Measurements from ENCODE around the gene ANKRD13B. TPM values are rescaled to one million over a fixed set of nuclear protein-coding genes. Genes with fewer than 3 reads are reported as not detected.

ANKRD13B gene
- total and polyA plus RNA-seq, 2 of the 13 experiments (the other 11 are each of a cell fraction or from before 2014, with no cell fraction given) = 1.7 to 1.8 TPM

GRCh38 chr17:29589524-29590410 is 3.2 kb upstream of the ANKRD13B start, which contains the start of gene GIT1 (continued):
- no peak for TF ChIP-seq EED (CRISPR knock-in tag; IDR thresholded peaks at IDR 0.05)
- no peak for TF ChIP-seq ZNF382 (CRISPR knock-in tag; IDR thresholded peaks at IDR 0.05; ENCODE audit: borderline replicate concordance)
- no peak for TF ChIP-seq TEAD2 (CRISPR knock-in tag; IDR thresholded peaks at IDR 0.05)
- no peak for TF ChIP-seq ZNF749 (CRISPR knock-in tag; IDR thresholded peaks at IDR 0.05; ENCODE audit: borderline replicate concordance)
- TF ChIP-seq ZNF331 (CRISPR knock-in tag; IDR thresholded peaks at IDR 0.05) = no peak
- TF ChIP-seq SRSF9 (IDR thresholded peaks at IDR 0.05; ENCODE audit: borderline replicate concordance, insufficient read depth, low read depth, low read length, poor library complexity, severe bottlenecking) = no peak
- TF ChIP-seq PHF8 (CRISPR knock-in tag; IDR thresholded peaks at IDR 0.05) = peak; percentile 68
- no peak for TF ChIP-seq JUN (CRISPR knock-in tag; IDR thresholded peaks at IDR 0.05)
- no peak for TF ChIP-seq ZNF777 (CRISPR knock-in tag; IDR thresholded peaks at IDR 0.05)
- TF ChIP-seq ZBED4 (CRISPR knock-in tag; IDR thresholded peaks at IDR 0.05; ENCODE audit: borderline replicate concordance) = no peak
- no peak for TF ChIP-seq JUNB (CRISPR knock-in tag; IDR thresholded peaks at IDR 0.05; ENCODE audit: borderline replicate concordance)
- no peak for TF ChIP-seq ATM (IDR thresholded peaks at IDR 0.05; ENCODE audit: borderline replicate concordance)
- TF ChIP-seq MXD3 (CRISPR knock-in tag; IDR thresholded peaks at IDR 0.05) = peak; percentile 42; the same call in 1 of the 2 replicates
- TF ChIP-seq RFX5 (IDR thresholded peaks at IDR 0.05; ENCODE audit: low read depth, low read length) = no peak
- no peak for TF ChIP-seq ZNF562 (CRISPR knock-in tag; IDR thresholded peaks at IDR 0.05; ENCODE audit: borderline replicate concordance)
- no peak for TF ChIP-seq ZNF724P (CRISPR knock-in tag; IDR thresholded peaks at IDR 0.05; ENCODE audit: borderline replicate concordance)
- TF ChIP-seq ZNF460 (CRISPR knock-in tag; IDR thresholded peaks at IDR 0.05; ENCODE audit: borderline replicate concordance) = no peak
- no peak for TF ChIP-seq SP1 (IDR thresholded peaks at IDR 0.05)
- TF ChIP-seq SP1 (CRISPR knock-in tag; IDR thresholded peaks at IDR 0.05) = peak; percentile 24; the same call in 1 of the 2 replicates
- no peak for TF ChIP-seq ZNF549 (CRISPR knock-in tag; IDR thresholded peaks at IDR 0.05)
- TF ChIP-seq ZFP90 (CRISPR knock-in tag; IDR thresholded peaks at IDR 0.05; ENCODE audit: borderline replicate concordance) = no peak
- peak; percentile 14; the same call in 1 of the 2 replicates for TF ChIP-seq MEIS2 (CRISPR knock-in tag; IDR thresholded peaks at IDR 0.05)
- no peak for TF ChIP-seq ZNF501 (CRISPR knock-in tag; IDR thresholded peaks at IDR 0.05)
- peak; percentile 13 for TF ChIP-seq SALL1 (CRISPR knock-in tag; IDR thresholded peaks at IDR 0.05)
- TF ChIP-seq ZNF768 (CRISPR knock-in tag; IDR thresholded peaks at IDR 0.05) = peak; percentile 58; the same call in 1 of the 2 replicates
- TF ChIP-seq ZNF33A (CRISPR knock-in tag; IDR thresholded peaks at IDR 0.05; ENCODE audit: borderline replicate concordance) = no peak
- TF ChIP-seq NCOR1 (IDR thresholded peaks at IDR 0.05; ENCODE audit: borderline replicate concordance, low read length) = no peak
- no peak for TF ChIP-seq REPIN1 (CRISPR knock-in tag; IDR thresholded peaks at IDR 0.05; ENCODE audit: borderline replicate concordance, low read depth)

All from HepG2 (cell line).